Posterior cingulate gyrus (tissue), 11 donors: ENCODE data around the gene KATNB1.
"Not testable (repeated sequence)": the region's sequence is repeated elsewhere in the genome, so short reads cannot be mapped to it uniquely, and the experiment has no call there.

Experiments used
- DNase-seq, 10 donors: peaks; one replicate each; pipeline versions ENCODE4 v3.0.0 to v3.0.0-alpha.2; 2020 to 2021; ENCODE audit warnings: mixed read lengths in 3 of 10
- intact Hi-C: fragments of 100-400 bp; cut with DNase I; formaldehyde crosslinking; loops from one replicate; pipeline ENCODE4 v1.15.1; 2023

Gene KATNB1

GRCh38 chr16:57782607-57783055 is 47.1 kb downstream of the KATNB1 start:
- intact Hi-C loops: not testable (repeated sequence)
- peak in 1 of 10 donors; percentile 19 for DNase-seq

DNA sequence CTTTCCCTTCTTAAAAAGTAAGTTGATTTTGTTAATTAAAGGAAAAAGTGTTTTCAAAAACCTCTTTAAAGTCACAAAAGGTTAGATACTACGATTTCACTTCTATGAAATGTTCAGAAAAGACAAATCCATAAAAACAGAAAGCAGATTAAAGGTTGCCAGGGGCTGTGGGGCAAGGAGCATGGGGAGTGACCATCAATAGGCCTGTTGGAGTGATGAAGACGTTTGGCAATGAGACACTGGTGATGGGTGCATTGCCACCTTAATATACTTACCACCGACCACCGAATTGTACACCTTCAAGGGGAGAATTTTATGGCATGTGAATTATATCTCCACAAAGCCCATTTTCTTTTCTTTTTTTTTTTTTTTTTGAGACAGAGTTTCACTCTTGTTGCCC is 47.5 kb downstream of the KATNB1 start:
- intact Hi-C loops: no loop called here
- peak in 1 of 10 donors; percentile 14 for DNase-seq

- intact Hi-C loops: no loop called here
- peak in 1 of 10 donors; percentile 33 for DNase-seq
Observed at GRCh38 chr16:57783883-57784282, 48.3 kb downstream of the KATNB1 start.

- intact Hi-C loops: no loop called here
- DNase-seq: peak in 1 of 10 donors; percentile 46
Observed at GRCh38 chr16:57784334-57784733, 48.8 kb downstream of the KATNB1 start.

DNA sequence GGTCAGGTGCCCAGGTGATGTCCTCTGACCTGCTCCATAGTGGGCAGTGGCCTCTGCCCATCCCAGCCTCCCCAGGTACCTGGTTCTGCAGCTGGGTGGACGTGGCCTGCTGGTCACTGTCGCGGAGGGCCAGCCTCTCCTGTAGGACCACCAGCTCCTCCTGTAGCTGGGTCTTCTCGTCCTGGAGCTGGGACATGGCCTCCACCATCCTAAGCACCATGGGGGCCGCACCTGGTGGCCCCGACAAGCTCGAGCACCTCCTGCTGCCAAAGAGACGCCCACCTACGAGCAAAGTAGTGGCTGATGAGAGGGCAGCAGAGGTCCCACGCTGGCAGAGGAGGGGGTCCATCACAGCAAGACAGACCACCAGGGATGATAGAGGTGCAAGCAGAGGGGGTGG is 49.8 kb downstream of the KATNB1 start:
- peak in 2 of 10 donors; percentile 25 to 72 for DNase-seq
- intact Hi-C loops: no loop called here

GRCh38 chr16:57785924-57786323 is 50.4 kb downstream of the KATNB1 start:
- intact Hi-C loops: no loop called here
- peak in 2 of 10 donors; percentile 62 to 77 for DNase-seq

- DNase-seq: peak; percentile 36 to 94 (median 66)
- intact Hi-C loops: no loop called here
Observed at GRCh38 chr16:57786632-57787518, 51.3 kb downstream of the KATNB1 start.

GRCh38 chr16:57787519-57787905 is 51.9 kb downstream of the KATNB1 start:
- intact Hi-C loops: no loop called here

GRCh38 chr16:57788252-57788841 is 52.8 kb downstream of the KATNB1 start:
- intact Hi-C loops: no loop called here
- peak in 2 of 10 donors; percentile 45 to 76 for DNase-seq

More at GRCh38 chr16:57787519-57787905, 51.9 kb downstream of the KATNB1 start:
- DNase-seq: no peak

- intact Hi-C loops: no loop called here
- peak in 1 of 10 donors; percentile 59 for DNase-seq
Observed at GRCh38 chr16:57788951-57789350, 53.4 kb downstream of the KATNB1 start.

DNA sequence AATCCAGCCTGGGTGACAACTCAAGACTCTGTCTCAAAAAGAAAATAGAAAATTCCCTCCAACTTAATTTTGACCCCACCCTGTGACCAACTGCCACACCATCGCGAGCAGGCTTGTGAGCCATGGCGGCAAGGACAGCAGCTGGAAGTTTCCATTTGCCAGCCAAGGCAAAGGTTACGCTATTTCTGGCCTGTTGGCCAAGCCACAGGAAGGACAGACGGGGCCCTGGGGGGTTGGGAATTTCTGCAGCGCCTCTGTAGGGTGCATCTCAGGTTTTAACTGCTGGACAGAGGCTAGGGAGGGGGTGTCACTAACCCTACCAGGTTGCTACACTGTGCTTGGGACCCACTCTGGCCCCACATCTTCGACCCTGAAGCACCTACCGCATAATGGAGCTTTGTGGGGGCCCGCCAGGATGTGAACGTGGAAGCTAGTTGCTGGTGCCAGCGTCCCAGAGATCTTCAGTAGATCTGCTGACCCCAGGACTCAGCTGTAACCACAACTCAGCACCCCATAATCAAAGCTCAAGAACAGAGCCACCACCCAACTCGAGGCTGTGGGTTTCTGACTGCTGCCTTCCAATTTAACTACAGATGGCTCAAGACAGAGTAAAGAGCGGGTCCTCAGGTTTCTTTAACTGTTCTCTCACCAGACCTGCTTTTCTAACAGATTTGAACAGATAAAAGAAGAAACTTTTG is 55.8 kb downstream of the KATNB1 start:
- intact Hi-C loops: no loop called here
- peak in 2 of 10 donors; percentile 55 to 70 for DNase-seq

DNA sequence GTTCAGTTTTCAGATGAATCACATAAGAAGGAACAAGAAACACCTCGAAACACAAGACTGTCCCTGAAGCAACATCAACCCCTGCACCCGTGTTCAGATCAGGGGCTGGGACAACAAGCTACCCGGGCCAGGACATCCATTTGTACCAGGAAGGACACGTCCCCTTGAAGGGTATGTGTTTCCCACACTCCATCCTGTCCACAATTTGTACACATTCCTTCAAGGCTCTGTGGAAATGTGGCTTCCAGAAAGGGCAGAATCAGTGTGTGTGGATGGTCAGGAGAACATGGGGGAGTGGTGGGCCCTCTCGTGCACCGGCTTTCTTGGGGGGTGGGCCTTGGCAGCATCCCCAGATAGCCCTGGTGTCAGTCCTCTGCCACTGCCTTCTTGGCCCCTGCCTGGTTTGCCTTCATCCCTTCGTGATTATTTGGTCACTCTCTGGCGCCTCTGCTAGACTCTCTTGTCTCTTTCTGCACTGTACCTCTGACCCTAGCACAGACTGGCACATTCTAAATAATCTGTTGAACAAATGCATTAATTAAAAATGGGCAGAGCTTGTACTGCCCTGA is 56.4 kb downstream of the KATNB1 start:
- intact Hi-C loops: no loop called here
- no peak for DNase-seq

- intact Hi-C loops: no loop called here
- peak in 2 of 10 donors; percentile 54 to 73 for DNase-seq
Observed at GRCh38 chr16:57794849-57795430, 59.4 kb downstream of the KATNB1 start.

DNA sequence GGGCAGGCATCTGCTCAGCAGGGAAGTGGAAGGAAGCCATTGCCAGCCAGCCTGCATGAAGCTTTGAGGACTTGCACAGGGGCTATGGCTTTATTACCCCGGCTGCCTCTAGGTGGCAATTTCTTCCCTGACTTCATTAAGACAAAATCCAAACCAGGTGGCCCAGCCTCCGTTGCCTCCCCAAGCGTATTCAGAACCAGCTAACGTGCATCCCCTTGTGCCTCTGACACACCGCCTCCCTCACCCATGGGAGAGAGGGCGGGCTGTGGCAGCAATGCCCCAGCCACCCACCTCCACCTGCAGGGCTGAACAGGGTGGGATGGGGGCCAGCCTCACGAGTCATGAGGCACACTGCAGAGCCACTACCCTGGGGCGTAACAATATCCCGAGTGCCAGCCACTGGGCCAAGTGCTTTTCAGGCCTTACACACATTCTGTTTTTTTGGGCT is 59.9 kb downstream of the KATNB1 start:
- intact Hi-C loops: no loop called here
- peak in 4 of 10 donors; percentile 52 to 89 (median 66) for DNase-seq

DNA sequence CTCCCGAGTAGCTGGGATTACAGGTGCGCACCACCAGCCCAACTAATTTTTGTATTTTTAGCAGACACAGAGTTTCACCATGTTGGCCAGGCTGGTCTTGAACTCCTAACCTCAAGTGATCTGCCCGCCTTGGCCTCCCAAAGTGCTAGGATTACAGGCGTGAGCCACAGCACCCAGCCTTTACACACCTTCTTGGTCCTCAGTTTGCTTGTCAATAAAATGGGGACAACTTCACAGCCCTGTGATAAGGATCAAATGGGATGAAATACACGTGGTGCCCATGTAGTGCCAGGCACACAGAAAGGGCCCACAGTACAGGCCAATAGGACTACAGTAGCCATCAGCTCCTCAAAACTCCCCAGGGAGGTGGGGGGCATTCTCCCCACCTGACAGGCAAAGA is 60.4 kb downstream of the KATNB1 start:
- DNase-seq, intact Hi-C loops: not testable (repeated sequence)

- intact Hi-C loops: no loop called here
- DNase-seq: peak in 1 of 10 donors; percentile 65
Observed at GRCh38 chr16:57797216-57797525, 61.6 kb downstream of the KATNB1 start.

DNA sequence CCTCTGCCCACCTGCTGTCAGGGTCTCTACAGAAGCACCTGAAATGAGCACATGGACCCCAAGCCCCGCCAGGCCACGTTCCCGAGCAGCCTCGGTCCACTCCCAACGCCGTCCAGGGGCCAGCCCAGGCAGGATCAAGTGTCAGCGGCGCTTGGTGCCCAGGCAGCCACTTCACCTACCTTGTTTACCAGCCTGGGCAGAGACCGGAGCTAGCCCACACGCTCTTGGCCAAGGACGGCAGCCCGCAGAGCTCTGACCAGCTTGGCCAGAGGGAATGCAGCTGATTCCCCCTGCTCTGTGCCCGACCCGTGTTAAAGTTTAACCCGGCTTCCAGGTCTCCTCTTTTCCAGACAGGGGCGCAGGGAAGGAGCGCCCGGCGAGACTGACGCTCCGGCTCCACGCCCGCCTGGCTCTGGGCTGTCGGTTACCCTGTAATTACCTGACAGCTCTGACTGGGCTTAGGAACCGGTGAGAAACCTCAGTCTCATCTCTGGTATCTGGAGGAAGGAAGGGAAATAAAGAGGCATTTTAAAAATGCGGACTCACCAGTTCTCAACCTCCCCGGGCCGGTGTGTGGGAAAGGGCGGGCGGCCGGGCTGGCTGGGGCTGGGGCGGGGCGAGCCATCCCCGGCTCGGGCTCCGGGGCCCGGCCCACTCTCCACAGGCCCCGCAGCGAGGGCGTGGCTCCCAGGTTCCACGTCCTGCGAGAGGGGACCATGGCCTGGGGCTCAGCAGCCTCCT is 62.1 kb downstream of the KATNB1 start:
- intact Hi-C loops: no loop called here
- peak in 2 of 10 donors; percentile 65 to 67 for DNase-seq

DNA sequence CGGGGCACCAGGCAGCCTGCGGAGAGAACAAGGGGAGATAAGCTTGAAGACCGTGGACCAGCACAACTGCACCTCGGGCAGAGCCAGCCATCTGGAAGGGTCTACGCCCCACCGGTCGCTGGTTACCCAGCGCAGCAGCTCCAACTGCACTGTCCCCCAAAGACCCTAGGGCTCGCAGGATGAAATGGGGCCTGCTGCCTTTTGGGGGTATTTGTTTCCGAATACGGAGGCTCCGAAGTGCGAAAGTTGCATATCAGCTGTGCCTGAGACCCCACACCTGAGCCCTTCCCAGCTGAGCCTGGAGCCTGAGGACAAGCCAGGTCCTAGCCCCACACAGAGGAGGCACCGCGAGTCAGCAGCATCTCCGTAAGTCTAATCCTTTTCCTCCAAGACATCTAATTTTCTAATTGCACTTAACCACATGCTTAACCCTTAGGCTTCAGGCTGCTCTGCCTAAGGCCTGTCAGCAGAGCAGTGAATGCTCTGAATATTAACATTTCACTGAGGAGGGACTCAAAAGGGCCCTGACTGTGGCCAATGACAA is 62.8 kb downstream of the KATNB1 start:
- intact Hi-C loops: no loop called here
- peak in 2 of 10 donors; percentile 39 to 57 for DNase-seq

- peak in 1 of 10 donors; percentile 58 for DNase-seq
- intact Hi-C loops: no loop called here
Observed at GRCh38 chr16:57798953-57799599, 63.5 kb downstream of the KATNB1 start.
